ENCODE results near the gene CHST6. TPM values are rescaled to one million over a fixed set of nuclear protein-coding genes. Genes with fewer than 3 reads are reported as not detected.

Gene CHST6
- total RNA-seq, 1 experiment from 2014 or later, result 20.8 TPM

DNA sequence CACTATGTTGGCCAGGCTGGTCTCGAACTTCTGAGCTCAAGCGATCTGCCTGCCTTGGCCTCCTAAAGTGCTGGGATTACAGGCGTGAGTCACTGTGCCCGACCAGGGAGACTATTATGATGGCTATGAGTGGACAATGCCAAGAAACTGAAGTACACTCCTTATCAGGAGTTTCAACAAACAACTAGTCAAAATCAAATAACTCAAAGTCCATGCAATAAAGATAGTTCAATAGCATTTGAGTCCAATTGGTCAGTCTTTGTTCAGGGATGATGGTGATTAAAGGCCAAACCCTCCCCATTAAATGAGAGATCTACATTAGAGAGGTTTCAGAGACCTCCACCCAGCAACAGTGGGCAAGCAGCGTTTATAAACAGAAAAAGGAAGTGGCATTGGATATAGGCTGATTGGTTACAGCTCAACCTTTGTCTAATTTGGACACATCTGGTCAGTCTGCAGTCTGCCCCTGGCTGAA lies 32.6 kb upstream of the CHST6 start:
- no peak overlapping the region for H3K27ac ChIP-seq (ENCODE audit: insufficient read length, low read depth, low read length)
- H3K18ac ChIP-seq (ENCODE audit: insufficient read length, low read depth, low read length), result no peak overlapping the region
- no CpG with 5 or more reads among the region's 5 CpGs for WGBS (ENCODE audit: extremely low coverage, insufficient read length, low lambda C conversion rate)
- Mint-ChIP-seq H3K27ac (no peak overlapping the region; a peak in 3 of 7 replicates), H3K4me3 (no peak overlapping the region), H3K4me1 (peaks cover 5 to 12% of the 10 kb centered on the region in 2 experiments), H3K36me3 (ENCODE audit: insufficient read depth in 1 of 3, low read depth in 3 of 3) (no peaks in the 10 kb centered on the region; a peak in 1 of 7 replicates), H3K27me3 (ENCODE audit: low read depth) (no peaks in the 10 kb centered on the region), H3K9me3 (no peaks in the 10 kb centered on the region; a peak in 1 of 5 replicates)
- no peaks in the 10 kb centered on the region for H4K20me1 ChIP-seq (ENCODE audit: control insufficient read depth, insufficient read depth, insufficient read length)
- no peaks in the 10 kb centered on the region for H3K79me2 ChIP-seq (ENCODE audit: insufficient read depth, low read length)
- no peaks in the 10 kb centered on the region for H3K4me1 ChIP-seq (ENCODE audit: insufficient read depth, low read length)
- H2BK5ac ChIP-seq (ENCODE audit: insufficient read length, low read length), result no peak overlapping the region
- H3K14ac ChIP-seq (ENCODE audit: insufficient read depth, low read length), result no peak overlapping the region
- H3K9me3 ChIP-seq (ENCODE audit: control insufficient read depth, low read depth, low read length), result no peaks in the 10 kb centered on the region
- no peak overlapping the region for H4K8ac ChIP-seq (replicated peaks; ENCODE audit: insufficient read length, low read depth, low read length)
- H2AK5ac ChIP-seq (ENCODE audit: insufficient read length, low read length), result no peak overlapping the region
- no peak overlapping the region for H3T11ph ChIP-seq (ENCODE audit: low read length)
- no peak overlapping the region for H2BK12ac ChIP-seq (ENCODE audit: insufficient read length, low read depth, low read length)
- H3K4me2 ChIP-seq (ENCODE audit: insufficient read depth, insufficient read length, low read length), result no peak overlapping the region
- H4K91ac ChIP-seq (ENCODE audit: insufficient read length, low read depth, low read length), result no peak overlapping the region
- no peak overlapping the region for H4K5ac ChIP-seq (ENCODE audit: insufficient read length, low read depth, low read length)
- no peak overlapping the region for H2AFZ ChIP-seq (ENCODE audit: low read length)
- no peaks in the 10 kb centered on the region for H3K27me3 ChIP-seq (ENCODE audit: insufficient read depth, low read length)
- H3K79me1 ChIP-seq (ENCODE audit: insufficient read depth, low read depth, low read length, poor library complexity, severe bottlenecking), result no peaks in the 10 kb centered on the region
- DNase-seq, result no peak
- no peak overlapping the region for H3K9ac ChIP-seq (ENCODE audit: extremely low read depth, insufficient read length, low read length)
- no peaks in the 10 kb centered on the region for H3K23me2 ChIP-seq (ENCODE audit: insufficient read length, low read depth, low read length, poor library complexity, severe bottlenecking)
- no peak for TF ChIP-seq CTCF (conservative IDR thresholded peaks at IDR 0.05)
- H3K4ac ChIP-seq (ENCODE audit: low read depth, low read length), result no peak overlapping the region
- H2BK15ac ChIP-seq (ENCODE audit: low read depth, low read length), result no peak overlapping the region
- H2BK20ac ChIP-seq (ENCODE audit: low read depth, low read length, poor library complexity, severe bottlenecking), result no peak overlapping the region
- no peak overlapping the region for H3K23ac ChIP-seq (ENCODE audit: insufficient read length, low read depth, low read length)
- H2BK120ac ChIP-seq (ENCODE audit: low read depth, low read length, poor library complexity, severe bottlenecking), result no peak overlapping the region
- no peak overlapping the region for H3K56ac ChIP-seq (ENCODE audit: insufficient read length, low read depth, low read length)

Data from H9 (cell line).